ENCODE data around the gene APLNR.

Gene APLNR

GRCh38 chr11:57214494-57214893, 22.6 kb downstream of the APLNR start:
- FAIRE-seq, result no peak

GRCh38 chr11:57214098-57214417, 23.0 kb downstream of the APLNR start:
- no peak for FAIRE-seq

GRCh38 chr11:57213342-57214097, 23.5 kb downstream of the APLNR start:
- FAIRE-seq, result no peak

- no peak for FAIRE-seq
These were observed 26.3 kb downstream of the APLNR start for GRCh38 chr11:57210781-57211180.

- FAIRE-seq, result no peak
These were observed 29.9 kb downstream of the APLNR start for GRCh38 chr11:57207168-57207567.

GRCh38 chr11:57205041-57205641, 31.9 kb downstream of the APLNR start:
- no peak for FAIRE-seq

GRCh38 chr11:57203882-57204480, 33.1 kb downstream of the APLNR start:
- no peak for FAIRE-seq

- FAIRE-seq, result no peak
These were observed 33.7 kb downstream of the APLNR start for GRCh38 chr11:57203359-57203758.

- FAIRE-seq, result no peak
These were observed 34.8 kb downstream of the APLNR start for GRCh38 chr11:57202281-57202680.

- no peak for FAIRE-seq
These were observed 36.1 kb downstream of the APLNR start for GRCh38 chr11:57200917-57201316.

GRCh38 chr11:57199330-57199729, 37.7 kb downstream of the APLNR start:
- no peak for FAIRE-seq

GRCh38 chr11:57197762-57198161, 39.3 kb downstream of the APLNR start:
- FAIRE-seq, result no peak

GRCh38 chr11:57196596-57196995, 40.5 kb downstream of the APLNR start:
- FAIRE-seq, result no peak

GRCh38 chr11:57192316-57192715, 44.7 kb downstream of the APLNR start:
- FAIRE-seq, result no peak

GRCh38 chr11:57191311-57192219, 45.5 kb downstream of the APLNR start:
- FAIRE-seq, result no peak

- no peak for FAIRE-seq
These were observed 46.5 kb downstream of the APLNR start for GRCh38 chr11:57190548-57190947.

Data from islet of Langerhans (tissue), 1 donor.